ENCODE measurements around the gene UHMK1.

GRCh38 chr1:162568802-162569201 lies 71.2 kb downstream of the UHMK1 start:
- TF ChIP-seq CTCF (IDR thresholded peaks at IDR 0.05 in 4 of 5, conservative IDR thresholded peaks at IDR 0.05 in 1 of 5) (no peak), POLR2A (IDR thresholded peaks at IDR 0.05) (no peak)
